EL (cell line): ENCODE measurements around the gene FBXW8.
A peak's percentile ranks its signal among the peaks of the same experiment; 100 is the strongest.
"Not testable (repeated sequence)": the region's sequence is repeated elsewhere in the genome, so short reads cannot be mapped to it uniquely, and the experiment has no call there.

Source experiments
- DNase-seq: peaks from one replicate; pipeline ENCODE4 v3.0.0-alpha.2; 2016

Gene FBXW8

DNA sequence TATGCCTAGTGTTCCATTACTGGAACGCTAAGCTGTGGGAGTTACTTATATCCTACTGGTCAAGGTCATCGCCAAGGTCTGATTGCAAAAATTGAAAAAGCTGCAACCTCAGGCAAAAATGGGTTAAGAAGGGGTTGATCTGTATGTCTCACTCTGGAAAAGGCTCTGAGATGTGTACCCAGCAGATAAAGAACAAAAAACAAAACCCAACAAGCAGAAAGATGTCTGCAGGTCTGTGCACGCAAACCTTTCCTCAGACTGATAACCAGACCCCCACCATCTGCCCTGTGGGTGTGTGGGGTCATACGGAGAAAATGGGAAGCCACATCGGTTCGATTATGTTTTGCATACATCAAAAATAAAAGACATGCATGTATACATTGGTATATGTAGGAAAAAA lies 132.1 kb downstream of the FBXW8 start:
- DNase-seq = no peak

DNA sequence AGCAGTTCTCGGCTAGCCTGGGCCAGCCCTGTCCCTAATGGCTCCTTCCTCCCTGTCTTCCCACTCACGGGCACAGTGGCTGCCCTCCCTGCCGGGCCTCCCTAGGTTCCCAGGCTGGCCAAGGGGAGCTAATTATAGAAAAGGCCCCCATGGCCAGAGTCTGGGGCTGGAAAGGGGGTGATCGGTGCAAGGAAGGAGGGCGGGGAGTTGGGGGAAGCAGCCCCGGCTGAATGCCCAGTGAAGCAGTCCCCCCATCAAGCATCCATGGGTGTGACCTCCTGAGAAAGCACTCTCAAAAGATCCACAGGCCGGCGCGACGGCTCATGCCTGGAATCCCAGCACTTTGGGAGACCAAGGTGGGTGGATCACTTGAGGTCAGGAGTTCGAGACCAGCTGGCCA lies 133.6 kb downstream of the FBXW8 start:
- no peak for DNase-seq

DNA sequence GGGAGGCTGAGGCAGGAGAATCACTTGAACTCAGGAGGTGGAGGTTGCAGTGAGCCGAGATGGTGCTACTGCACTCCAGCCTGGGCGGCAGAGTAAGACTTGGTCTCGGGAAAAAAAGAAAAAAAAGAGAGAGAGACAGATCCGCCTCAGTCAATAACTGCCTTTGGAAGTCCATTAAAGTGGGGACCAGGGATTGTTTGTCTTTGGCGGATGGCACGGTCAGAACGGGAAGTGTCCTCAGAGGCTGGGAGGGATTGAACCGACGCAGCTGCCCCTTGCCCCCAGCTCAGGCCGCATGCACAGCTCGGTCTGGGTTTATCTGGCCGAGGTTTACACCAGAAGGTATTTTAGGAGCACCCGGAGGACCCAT lies 134.0 kb downstream of the FBXW8 start:
- no peak for DNase-seq

DNA sequence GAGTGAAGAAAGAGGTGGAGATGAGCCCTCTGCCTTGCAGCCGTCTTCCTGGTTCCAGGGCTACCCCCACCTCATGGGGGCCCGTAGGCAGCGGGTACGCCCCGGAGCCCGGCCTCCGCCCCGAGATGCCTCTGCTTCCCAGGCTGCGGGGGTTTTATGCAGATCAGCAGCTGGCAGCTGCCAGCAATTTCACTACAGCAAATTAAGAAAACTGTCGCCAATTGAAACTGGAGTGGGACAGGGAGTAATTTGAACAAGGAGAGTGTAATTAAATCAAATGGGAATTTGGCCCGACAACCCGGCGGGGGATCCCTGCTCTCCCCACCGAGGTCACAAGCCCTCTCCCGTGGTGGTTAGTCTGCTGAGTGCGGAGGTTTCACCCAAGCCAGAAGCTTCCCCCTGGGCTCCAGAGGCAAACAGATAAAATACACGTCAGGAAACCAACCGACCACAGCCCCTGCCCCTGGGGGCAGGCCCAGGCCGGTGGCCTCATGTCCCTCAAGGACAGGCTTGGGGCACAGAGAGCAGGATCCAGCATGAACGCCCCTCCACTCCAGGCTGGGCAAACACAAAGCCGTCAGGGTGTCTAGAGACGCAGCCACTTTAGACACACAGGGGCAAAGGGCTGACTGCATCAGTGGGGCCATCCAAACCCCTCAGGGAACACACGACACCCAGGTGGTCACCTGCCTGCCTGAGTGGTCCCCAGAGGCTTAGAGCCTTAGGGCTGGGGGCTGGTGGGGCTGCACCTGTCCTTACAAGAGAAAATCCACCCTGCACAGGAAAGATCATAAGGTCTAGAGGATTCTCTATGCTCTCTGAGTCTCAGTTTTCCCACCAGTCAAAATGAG lies 134.6 kb downstream of the FBXW8 start:
- no peak for DNase-seq

DNA sequence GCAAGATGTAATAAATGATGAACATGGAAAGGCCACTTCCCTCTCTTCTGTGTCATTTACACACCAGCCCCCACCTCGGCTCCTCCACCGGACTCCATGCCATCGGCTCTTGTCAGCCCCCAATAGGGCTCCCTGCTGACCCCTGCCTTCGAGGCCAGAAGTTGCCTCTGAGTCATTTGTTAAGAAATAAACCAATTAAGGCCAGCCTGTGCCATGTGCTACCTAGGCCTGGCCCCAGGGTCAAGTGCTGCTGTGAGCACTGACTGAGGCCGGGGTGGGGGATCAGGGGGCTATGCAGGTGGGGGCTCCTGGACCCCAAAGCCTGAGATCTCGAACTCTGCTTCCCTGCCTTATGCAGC lies 135.2 kb downstream of the FBXW8 start:
- peak; percentile 6 for DNase-seq

DNA sequence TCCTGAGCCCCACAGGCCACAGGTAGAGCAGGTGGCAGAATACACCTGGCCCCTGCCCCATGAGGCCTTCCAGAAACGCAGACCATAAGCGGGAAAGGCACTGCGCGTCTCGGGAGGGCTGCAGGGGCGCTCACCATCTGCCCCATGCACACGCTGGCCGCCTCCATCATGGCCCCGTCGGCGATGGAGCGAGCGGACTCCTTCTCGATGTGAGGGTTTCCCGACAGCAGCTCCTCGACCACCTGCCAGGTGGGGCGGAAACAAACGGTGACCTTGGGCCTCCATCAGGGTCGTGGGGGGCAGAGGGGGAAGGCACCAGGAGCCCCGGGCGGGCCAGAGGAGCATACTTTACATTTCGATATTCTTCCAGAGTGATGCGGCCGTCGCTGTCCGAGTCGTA lies 135.7 kb downstream of the FBXW8 start:
- no peak for DNase-seq

DNA sequence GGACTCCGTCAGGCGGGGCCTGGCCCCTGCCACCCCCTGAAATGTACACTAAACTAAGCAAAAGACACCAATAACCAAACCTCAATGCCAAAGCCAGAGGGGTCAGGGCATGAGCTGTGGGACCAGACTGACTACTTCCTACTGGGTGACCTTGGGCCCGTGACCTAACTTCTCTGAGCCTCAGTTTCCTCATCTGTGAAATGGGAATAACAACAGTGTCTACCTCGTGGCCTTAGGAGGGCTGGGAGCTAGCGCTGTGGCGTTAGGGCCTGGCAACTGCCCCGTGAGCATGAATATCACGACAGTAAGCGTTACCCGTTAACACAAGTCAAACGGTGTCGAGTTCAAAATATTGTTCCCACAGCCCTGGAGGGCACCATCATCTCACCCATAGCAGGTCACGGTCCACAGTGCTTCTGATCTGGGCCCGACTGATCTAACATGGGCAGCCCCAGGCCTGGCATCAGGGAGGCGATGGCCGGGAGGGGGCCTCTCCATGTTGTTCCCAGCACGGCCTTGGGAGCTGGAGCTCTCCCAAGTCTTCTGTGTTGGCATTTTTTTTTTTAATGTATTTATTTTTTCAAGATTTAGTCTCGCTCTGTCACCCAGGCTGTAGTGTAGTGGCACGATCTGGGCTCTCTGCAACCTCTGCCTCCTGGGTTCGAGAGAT lies 136.2 kb downstream of the FBXW8 start:
- no peak for DNase-seq

DNA sequence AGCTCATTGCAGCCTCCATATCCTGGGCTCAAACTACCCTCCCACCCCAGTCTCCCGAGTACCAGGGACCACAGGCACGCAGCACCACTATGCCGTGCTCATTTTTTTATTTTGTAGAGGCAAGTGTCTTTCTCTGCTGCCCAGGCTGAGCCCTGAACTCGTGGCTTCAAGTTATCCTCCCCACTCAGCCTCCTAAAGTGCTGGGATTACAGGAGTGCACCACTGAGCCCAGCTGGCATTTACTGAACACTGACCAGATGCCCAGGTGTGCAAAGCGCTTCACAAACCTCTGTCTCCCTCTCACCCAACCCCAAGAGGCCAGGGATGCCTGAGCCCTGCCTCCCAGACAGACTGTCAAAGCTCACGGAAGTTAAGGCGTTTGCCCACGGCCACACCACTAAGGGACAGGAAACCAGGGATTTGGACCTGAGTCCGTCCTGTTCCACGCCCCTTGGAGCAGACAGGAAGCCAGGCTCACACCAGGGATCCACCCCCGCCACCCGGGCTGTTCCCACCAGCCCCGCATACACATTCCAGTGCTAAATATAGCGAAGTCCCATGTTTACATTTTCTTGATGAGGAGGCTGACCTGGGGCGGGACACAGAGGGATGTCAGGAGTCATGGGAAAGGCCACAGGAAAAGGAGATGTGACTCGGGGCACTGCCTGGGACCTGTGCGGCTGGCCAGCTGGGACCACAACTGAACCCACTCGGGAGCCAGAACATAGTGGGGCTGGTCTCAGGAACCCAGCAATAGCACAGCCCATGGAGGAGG lies 137.2 kb downstream of the FBXW8 start:
- DNase-seq = peak; percentile 49

DNA sequence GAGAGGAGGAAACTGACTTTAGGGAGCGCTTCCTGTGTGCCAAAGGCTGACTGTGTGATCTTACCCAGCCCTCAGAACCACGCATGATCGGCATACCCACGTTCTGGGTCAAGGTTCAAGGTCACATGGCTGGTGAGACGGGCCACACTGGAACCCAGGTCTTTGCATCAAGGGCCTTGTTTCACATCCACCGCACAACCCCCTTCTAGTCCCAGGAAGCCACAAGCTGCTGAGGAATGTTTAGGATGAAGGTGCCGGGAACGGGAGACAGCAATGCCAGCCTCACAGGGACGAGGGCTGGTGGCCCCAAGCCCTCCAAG lies 137.8 kb downstream of the FBXW8 start:
- no peak for DNase-seq

DNA sequence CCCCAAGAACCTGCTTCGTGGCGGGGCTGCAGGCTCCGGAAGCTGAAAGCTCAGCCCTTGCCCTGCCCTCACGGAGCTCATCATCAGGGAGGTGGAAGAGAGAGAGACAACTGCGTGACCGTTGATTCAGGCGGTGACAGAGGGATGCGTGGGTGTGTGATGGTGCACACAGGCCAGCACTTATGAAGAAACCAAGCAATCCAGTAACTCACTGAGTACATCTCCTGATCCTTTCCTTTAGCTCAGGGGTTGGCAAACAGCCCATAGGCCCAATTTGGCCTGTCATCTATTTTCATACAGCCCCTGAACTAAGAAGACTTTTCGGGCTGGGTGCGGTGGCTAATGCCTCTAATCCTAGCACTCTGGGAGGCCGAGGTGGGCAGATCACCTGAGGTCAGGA lies 138.5 kb downstream of the FBXW8 start:
- DNase-seq = no peak

DNA sequence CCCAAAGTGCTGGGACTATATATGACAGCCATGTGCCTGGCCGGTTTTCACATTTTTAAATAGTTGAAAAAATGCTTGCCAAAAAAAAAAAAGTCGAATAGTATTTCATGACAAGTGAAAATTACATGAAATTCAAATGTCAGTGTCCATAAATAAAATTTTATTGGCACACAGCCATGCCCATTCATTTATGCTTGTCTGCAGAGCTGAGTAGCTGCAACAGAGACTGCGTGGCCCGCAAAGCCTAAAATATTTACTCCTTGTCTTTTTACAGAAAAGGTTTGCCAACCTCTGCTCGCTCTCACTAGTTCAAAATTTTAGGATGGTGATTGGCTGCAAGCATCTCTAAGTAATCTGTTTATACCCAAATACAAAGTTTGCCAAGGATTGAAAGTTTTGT lies 139.3 kb downstream of the FBXW8 start:
- no peak for DNase-seq

DNA sequence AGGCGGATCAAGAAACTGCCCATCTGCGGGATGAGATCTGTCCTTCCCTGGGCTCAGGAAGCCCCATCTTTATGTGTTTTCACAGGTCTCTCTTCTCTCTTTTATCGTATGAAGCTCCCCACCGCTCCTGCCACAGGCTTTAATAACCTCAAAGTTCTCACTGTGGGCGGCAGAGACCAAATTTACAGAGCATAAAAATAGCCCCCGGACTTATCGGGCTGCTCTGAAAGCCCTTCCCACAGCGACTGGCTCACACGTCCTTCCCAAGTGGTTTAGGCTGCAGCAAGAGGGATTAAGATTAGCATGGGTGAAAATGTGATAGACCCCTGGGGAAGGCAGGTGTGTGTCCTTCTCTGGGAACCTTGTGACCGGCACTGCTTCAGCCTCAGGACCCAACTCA lies 140.6 kb downstream of the FBXW8 start:
- DNase-seq = no peak

DNA sequence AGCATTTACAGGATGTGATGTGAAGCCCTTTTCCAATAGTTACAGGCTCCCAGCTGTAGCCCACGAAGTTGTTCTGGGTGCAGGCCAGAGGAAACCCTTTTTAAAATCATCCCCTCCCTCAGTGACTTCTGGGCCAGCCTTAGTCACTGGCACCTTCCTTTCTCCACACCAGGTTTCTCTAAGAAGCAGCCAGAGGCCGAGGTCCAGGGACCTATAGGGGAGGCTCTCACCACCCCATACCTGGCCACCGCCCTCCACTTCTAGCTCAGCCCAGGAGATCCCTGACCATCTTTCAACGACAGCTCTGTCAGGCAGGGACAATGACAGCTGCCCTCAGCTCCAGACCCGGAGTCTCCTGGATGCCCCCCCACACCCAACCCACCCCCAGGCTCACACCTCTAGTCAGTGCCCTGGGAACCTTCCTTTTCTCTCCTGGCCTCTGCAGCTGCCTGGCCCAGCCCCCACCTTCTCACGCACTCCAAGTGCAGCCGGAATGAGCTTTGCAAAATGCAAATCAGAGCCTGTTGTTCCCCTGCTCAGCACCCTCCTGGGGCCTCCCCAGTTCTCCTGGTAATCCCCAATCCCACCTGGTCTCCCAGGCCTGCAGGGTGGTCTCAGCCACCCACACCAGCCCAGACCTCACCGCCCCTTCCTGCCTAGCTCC lies 141.8 kb downstream of the FBXW8 start:
- DNase-seq = no peak

DNA sequence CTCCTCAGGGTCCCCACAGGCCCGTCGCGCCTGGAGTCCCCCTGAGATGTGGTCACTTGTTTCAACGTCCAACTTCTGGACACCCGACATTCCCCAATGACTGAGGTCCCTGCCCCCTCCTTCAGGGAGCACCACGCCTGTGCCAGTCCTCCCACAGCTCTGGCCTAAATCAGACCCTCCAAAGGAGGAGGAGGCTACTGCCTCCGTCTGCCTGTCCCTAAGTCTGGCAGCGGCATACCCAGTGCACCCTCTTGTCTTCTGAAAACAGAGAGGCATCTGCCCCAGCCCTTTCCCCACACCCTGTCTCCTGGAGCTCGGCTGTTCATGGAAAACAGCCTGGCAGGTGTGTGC lies 142.3 kb downstream of the FBXW8 start:
- DNase-seq = no peak

DNA sequence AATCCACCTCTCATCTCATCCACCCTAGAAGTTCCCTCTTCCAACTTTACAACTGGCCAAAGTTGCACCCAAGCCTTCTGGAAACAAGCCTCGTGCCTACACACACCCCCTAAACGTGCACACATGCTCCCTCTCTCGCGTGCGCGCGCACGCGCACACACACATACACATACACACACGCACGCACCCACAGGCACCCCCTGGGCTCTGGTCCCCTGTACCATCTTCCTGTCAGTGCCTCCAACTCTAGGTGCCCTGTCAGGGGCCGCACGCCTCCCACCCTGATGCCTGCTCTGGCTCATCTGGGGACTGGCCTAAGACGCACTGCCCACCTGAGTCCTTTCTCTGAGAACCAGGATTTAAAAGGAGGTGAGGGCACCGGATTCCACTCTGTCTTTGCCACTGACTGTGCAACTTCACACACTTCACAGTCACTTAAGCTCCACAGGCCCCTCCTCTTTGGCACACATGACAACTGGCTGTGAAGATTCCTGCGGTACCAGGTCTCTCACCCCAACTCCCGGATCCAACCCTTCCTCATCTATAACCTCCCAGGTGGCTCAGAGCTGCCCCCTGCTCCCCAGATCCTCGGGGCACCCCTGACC lies 142.9 kb downstream of the FBXW8 start:
- no peak for DNase-seq

DNA sequence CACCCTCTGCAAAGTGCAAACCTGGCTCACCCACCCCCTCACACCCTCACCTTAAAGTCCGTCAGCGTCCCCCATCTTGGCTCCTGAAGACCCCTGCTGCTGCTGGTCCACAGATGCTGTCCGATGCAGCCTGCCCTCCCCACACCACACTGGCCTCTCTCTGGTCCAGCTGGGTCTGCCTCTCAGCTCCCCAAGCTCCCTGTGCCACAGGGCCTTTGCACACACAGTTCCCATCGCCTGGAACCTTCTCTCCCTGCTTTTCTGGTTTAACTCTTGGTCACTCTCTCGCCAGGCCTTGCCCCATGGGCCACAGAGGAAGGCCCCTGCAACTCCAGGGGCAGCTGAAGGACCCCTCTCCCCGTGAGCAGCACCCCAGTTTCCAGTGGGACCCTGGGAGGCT lies 143.5 kb downstream of the FBXW8 start:
- DNase-seq = no peak

DNA sequence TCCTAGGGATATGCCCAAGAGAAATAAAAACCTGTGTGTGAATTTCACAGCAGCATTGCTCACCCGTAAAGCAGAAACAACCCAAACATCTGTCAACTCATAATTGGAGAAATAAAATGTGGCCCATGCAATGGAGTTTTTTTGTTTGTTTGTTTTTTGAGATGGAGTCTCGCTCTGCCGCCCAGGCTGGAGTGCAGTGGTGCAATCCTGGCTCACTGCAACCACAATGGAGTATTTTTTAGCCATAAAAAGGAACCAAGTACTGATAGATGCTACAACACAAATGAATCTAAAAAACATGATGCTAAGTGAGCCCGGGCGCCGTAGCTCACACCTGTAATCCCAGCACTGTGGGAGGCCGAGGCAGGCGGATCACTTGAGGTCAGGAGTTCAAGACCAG lies 146.9 kb downstream of the FBXW8 start:
- not testable (repeated sequence) for DNase-seq

DNA sequence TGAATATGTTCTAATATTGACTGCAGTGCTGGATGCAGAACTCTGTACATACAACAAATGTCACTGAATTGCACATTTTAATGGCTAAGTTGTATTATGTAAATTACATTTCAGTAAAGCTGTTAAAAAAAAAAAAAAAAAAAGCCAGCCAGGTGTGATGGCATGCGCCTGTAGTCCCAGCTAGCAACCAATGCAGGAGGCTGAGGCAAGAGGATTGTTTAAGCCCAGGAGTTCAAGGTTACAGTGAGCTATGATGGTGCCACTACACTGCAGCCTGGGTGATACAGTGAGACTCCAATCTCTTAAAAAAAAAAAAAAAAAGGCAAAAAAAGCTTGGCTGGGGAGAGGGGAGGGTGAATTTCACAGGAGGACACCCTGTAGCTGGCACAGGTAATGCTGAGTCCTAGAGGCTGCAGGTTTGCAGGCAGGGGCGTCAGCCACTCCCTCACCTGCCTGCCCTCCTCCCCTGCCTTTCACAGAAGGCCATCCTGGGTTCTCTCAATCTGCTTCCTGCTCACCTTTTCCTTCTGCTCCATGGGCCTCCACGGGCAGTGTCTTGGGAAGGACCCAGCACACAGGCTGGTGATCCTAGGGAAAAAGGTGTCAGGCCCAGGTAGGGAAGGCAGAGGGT lies 147.8 kb downstream of the FBXW8 start:
- DNase-seq = no peak

DNA sequence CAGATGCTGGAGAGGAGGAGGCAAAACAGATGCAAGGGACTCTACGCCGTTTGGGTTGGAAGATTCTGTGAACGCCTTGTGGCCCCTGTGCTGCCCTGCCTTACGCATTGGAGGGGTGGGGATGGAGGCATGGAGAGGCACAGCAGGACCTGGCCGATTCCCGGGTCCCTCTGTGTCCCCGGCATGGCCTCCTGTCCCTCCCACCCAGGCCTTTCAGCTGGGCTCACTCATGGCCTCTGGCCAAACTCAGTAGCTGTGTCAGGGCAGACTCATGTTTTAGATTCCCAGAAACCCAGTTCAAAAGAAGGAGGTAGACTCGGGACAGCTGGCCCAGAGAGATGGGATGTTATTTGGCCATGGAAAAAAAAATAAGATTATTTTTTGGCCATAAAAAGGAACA lies 148.4 kb downstream of the FBXW8 start:
- DNase-seq = no peak

DNA sequence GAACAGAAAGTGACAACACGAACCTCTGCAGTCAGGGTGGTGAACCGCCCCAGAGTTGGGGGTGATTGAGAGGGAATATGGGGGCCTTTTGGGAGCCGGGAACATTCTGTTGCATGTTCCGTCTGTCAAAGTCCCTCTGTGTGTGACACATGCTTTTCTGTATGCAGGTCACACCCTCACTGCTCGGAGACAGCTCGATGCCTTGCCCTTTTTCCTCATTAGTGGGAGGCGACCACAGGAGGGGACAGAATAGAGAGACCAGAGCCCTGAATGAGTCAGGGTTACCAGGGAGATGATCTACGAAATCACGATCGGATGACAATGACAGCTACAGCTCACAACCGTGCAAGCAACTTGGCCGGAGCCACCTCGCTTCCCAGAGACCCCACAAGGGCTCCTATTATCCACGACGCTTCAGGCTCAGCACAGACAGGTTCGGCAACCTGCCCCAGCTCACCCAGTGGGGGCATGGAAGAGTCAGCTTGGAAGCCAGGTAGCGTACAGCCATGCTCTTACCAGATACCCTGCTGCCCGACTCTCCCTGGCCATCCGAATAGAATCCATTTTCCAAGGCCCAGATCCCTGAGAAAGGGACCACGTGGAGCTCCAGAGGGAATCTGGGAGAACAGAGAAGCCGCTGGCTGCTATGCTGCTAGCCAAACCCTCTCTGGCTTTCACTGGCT lies 149.6 kb downstream of the FBXW8 start:
- DNase-seq = no peak

DNA sequence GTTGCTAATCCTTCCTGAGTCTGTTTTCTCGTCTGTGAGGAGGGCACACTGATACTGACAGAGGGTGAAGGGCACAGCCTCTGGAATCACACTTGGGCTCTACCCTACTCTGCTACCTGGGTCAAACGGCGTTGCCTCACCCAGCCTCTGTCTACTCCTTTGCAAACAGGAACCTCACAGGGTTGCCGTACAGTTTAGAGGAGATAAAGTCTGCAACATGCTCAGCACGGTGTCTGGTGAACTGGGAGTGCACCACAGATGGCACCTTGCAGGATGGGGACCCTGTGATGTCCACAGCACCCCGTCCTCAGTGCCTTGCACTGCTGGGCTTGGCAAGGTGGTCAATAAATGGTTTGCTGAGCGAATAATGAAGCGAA lies 150.2 kb downstream of the FBXW8 start:
- no peak for DNase-seq

DNA sequence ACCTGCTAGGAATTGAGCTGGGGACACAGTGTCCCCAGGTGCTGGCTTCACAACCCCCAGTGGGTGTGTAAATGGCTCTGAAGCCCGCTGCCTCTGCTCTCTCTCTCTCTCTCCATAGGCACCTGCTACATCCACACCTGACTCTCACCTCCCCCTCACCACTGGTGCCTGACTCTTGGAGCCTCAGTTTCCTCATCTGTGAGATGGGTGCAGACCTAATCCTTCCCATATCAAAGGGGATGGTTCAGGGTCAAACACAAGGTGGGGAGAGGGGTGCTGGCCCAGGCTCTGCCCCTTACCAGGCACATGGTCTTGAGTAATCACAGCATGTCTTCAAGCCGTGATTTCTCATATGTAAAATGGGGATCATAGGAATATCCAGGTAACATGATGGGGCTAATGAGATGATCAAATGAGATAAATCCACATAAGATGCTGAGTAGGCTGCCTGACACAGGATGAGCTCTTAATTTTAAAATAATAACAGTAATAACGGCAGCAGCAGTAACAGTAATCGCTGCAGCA lies 150.9 kb downstream of the FBXW8 start:
- DNase-seq = no peak
